OCI-LY7 (cell line): Measurements from ENCODE around the gene PALD1. TPM values are rescaled to one million over a fixed set of nuclear protein-coding genes. Genes with fewer than 3 reads are reported as not detected.

ENCODE experiments used
- BruUV-seq: library from RNA; stranded (reverse); fragments of 400-500 nt; replicated peaks from 2 replicates; lab custom pipeline; 2021; lab: Mats Ljungman, UMichigan
- CTCF ChIA-PET: fragments of 300-600 bp; sonication (Branson Sonifier 250); formaldehyde crosslinking; loops from one replicate; lab custom pipeline; 2022; ENCODE audit warnings: antibody characterized with exemption; ENCODE audit not compliant: unreplicated experiment; lab: Charles Lee
- POLR2A ChIA-PET: fragments of 300-600 bp; sonication (Branson Sonifier 250); formaldehyde crosslinking; loops from one replicate; lab custom pipeline; 2022; ENCODE audit warnings: antibody characterized with exemption; lab: Charles Lee
- DNase-seq: peaks from one replicate; pipeline ENCODE4 v3.0.0-alpha.2; 2015; ENCODE audit warnings: low spot score
- H2AFZ ChIP-seq: fragments of 200-600 bp; sonication (generic), shearing (Covaris generic); 2 replicates; pipeline ENCODE4 v1.6.1; 2014; ENCODE audit warnings: mild to moderate bottlenecking, antibody characterized with exemption, low read length, moderate library complexity
- H3K27ac ChIP-seq: fragments of 200-600 bp; sonication (generic); 2 replicates; pipeline ENCODE4 v1.5.1; 2014; ENCODE audit warnings: mixed run types, low read depth, mild to moderate bottlenecking, moderate library complexity, low read length, inconsistent platforms; ENCODE audit not compliant: poor library complexity, severe bottlenecking
- H3K36me3 ChIP-seq: fragments of 200-600 bp; sonication (generic); 2 replicates; pipeline ENCODE4 v1.6.1; 2014; ENCODE audit warnings: mild to moderate bottlenecking, antibody characterized with exemption, low read length, moderate library complexity, mixed read lengths; ENCODE audit not compliant: insufficient read depth
- H3K4me1 ChIP-seq: fragments of 200-600 bp; sonication (generic); 2 replicates; pipeline ENCODE4 v1.5.1; 2014; ENCODE audit warnings: mild to moderate bottlenecking, low read length; ENCODE audit not compliant: insufficient read depth, poor library complexity, severe bottlenecking
- H3K4me2 ChIP-seq: fragments of 200-600 bp; sonication (generic); 2 replicates; pipeline ENCODE4 v1.6.1; 2014; ENCODE audit warnings: mild to moderate bottlenecking, low read length
- H3K4me3 ChIP-seq: fragments of 200-600 bp; sonication (generic); 2 replicates; pipeline ENCODE4 v1.5.1; 2014; ENCODE audit warnings: mild to moderate bottlenecking, low read depth, low read length; ENCODE audit not compliant: poor library complexity, severe bottlenecking
- H3K79me2 ChIP-seq: fragments of 200-600 bp; sonication (generic); 2 replicates; pipeline ENCODE4 v1.6.1; 2016; ENCODE audit warnings: low read depth, mild to moderate bottlenecking, low read length, moderate library complexity, mixed read lengths; ENCODE audit not compliant: insufficient read depth
- H3K9me2 ChIP-seq: fragments of 200-600 bp; sonication (generic); 2 replicates; pipeline ENCODE4 v1.6.1; 2016; ENCODE audit warnings: mild to moderate bottlenecking, low read length, mixed read lengths; ENCODE audit not compliant: insufficient read depth
- H3K9me3 ChIP-seq: fragments of 200-600 bp; sonication (generic); 2 replicates; pipeline ENCODE4 v1.6.1; 2014; ENCODE audit warnings: mild to moderate bottlenecking, mixed run types, low read length, mixed read lengths
- H4K20me1 ChIP-seq: fragments of 200-600 bp; sonication (generic); 2 replicates; pipeline ENCODE4 v1.6.1; 2014; ENCODE audit warnings: mild to moderate bottlenecking, antibody characterized with exemption, low read length, moderate library complexity, mixed read lengths; ENCODE audit not compliant: insufficient read depth
- EZH2phosphoT487 ChIP-seq: fragments of 200-600 bp; sonication (generic); IDR thresholded peaks from 2 replicates; pipeline ENCODE4 v1.6.1; 2018; ENCODE audit warnings: low read depth, borderline replicate concordance, mild to moderate bottlenecking, mixed run types, antibody characterized with exemption, low read length, moderate library complexity, mixed read lengths
- intact Hi-C: fragments of 100-400 bp; cut with micrococcal nuclease; formaldehyde crosslinking; loops from one replicate; pipeline ENCODE4 v1.10.0; 2022; ENCODE audit not compliant: unreplicated experiment
- total RNA-seq, 2 experiments: library from RNA; depleted of rRNA in 1 of 2; stranded (reverse); fragments of >200 nt in 1 of 2; shearing (Covaris generic) in 1 of 2; gene quantifications; 2 replicates each; pipeline ENCODE4 v1.2.3, GENCODE V29; 2014 to 2022
- TF ChIP-seq, protein P1 (sequence below): fragments of 200-600 bp; sonication (generic); conservative IDR thresholded peaks from 2 replicates; pipeline ENCODE4 v1.5.1; 2014; ENCODE audit warnings: mild to moderate bottlenecking, antibody characterized with exemption, low read length, moderate library complexity, mixed read lengths

Gene PALD1
- total RNA-seq, 2 experiments from 2014 or later, result 52.7 to 66.7 TPM

DNA sequence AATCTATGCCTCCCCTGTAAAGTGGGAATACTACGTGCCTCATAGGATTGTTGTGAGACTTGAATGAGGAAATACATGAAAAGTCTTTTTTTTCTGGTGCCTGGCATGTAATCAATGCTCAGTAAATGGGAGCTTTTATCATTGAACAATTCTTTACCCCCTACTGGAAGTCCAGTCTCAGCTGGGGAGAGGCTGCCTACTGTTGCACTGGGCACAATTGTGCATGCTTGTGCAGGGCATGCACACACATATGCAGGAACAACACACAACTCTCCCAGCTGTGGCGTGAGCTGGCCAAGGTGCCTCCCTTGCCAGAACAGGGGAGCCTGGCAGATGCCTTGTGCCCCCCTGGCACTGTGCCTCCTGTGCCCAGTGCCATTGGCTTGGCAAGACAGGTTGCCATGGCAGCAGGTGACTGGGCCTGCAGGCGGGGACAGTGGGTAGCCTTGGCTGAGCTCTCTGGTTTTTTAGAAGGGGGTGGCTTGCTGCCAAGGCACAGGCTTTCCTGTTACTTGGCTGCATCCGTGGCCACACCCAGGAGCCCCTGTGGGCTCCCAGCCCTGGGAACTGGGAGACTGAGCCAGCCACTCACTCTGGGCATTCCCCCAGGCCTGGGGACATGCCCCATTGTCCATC lies 16.1 kb upstream of the PALD1 start:
- DNase-seq, result no peak
- intact Hi-C loops, result no loop called here
- no peaks in the 10 kb centered on the region for H3K79me2 ChIP-seq
- no peak overlapping the region for H2AFZ ChIP-seq
- H3K4me2 ChIP-seq, result no peak overlapping the region
- ChIA-PET POLR2A (interaction anchor here (0.6 kb wide), 1 partner anchor 33 kb away, joined by 3 read pairs; no protein-coding TSS in a partner anchor), CTCF (no interaction called here)
- no peak overlapping the region for H3K27ac ChIP-seq
- H3K9me3 ChIP-seq, result no peaks in the 10 kb centered on the region
- no peaks in the 10 kb centered on the region for H3K36me3 ChIP-seq
- H4K20me1 ChIP-seq, result no peaks in the 10 kb centered on the region
- TF ChIP-seq, protein P1, sequence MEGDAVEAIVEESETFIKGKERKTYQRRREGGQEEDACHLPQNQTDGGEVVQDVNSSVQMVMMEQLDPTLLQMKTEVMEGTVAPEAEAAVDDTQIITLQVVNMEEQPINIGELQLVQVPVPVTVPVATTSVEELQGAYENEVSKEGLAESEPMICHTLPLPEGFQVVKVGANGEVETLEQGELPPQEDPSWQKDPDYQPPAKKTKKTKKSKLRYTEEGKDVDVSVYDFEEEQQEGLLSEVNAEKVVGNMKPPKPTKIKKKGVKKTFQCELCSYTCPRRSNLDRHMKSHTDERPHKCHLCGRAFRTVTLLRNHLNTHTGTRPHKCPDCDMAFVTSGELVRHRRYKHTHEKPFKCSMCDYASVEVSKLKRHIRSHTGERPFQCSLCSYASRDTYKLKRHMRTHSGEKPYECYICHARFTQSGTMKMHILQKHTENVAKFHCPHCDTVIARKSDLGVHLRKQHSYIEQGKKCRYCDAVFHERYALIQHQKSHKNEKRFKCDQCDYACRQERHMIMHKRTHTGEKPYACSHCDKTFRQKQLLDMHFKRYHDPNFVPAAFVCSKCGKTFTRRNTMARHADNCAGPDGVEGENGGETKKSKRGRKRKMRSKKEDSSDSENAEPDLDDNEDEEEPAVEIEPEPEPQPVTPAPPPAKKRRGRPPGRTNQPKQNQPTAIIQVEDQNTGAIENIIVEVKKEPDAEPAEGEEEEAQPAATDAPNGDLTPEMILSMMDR, result no peak
- no peak for TF ChIP-seq EZH2phosphoT487
- no peaks in the 10 kb centered on the region for H3K4me1 ChIP-seq
- BruUV-seq, result no TSS peak
- no peak overlapping the region for H3K4me3 ChIP-seq
- no peaks in the 10 kb centered on the region for H3K9me2 ChIP-seq

DNA sequence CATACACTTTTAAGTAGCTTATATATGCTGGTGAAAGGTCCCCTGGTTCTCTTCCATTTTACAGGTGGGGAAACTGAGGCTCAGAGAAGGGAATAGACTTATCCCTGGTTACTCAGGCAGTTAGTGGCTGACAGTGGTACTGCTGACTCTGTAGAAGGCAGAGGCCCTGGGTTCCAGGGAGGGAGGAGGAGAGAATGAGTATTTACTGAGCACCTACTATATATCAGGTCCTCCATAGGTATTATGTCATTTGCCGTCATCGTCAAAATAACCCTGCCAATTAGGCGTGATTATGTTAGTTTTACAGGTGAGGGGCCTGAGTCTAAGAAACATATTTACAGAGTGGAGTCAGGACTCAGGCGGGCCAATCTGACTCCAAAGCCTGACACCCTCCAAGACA lies 13.3 kb upstream of the PALD1 start:
- H3K27ac ChIP-seq, result no peak overlapping the region
- no TSS peak for BruUV-seq
- no peak for TF ChIP-seq EZH2phosphoT487
- TF ChIP-seq, protein P1, result no peak
- no peaks in the 10 kb centered on the region for H4K20me1 ChIP-seq
- ChIA-PET POLR2A (no interaction called here), CTCF (no interaction called here)
- no peak overlapping the region for H2AFZ ChIP-seq
- H3K4me3 ChIP-seq, result no peak overlapping the region
- no peaks in the 10 kb centered on the region for H3K36me3 ChIP-seq
- H3K4me2 ChIP-seq, result no peak overlapping the region
- intact Hi-C loops, result no loop called here
- H3K9me2 ChIP-seq, result no peaks in the 10 kb centered on the region
- peaks cover 7% of the 10 kb centered on the region for H3K4me1 ChIP-seq
- no peak for DNase-seq
- no peaks in the 10 kb centered on the region for H3K79me2 ChIP-seq
- no peaks in the 10 kb centered on the region for H3K9me3 ChIP-seq

DNA sequence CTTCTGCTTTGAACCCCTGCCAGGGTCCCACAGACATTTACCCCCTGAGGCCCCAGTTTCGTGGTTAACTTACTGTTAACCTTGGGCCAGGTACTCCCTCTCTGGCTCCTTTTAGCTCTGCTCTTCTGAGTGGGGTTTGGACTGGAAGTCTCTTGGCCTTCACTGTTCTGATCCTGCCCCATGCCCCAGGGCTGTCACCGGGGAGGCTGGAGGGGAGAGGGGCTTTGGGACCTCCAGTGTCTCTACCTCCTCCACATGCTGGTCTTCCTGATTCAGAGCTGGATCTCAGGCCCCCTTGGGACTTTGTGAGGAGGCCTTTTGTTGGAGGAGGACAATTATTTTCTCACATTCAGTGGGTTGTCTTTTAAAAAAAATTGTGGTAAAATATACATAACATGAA lies 12.7 kb upstream of the PALD1 start:
- Histone ChIP-seq H3K27ac (no peak overlapping the region), H4K20me1 (no peaks in the 10 kb centered on the region), H3K9me3 (no peaks in the 10 kb centered on the region), H2AFZ (no peak overlapping the region), H3K4me2 (no peak overlapping the region), H3K79me2 (no peaks in the 10 kb centered on the region), H3K4me3 (no peak overlapping the region), H3K4me1 (peaks cover 7% of the 10 kb centered on the region), H3K9me2 (no peaks in the 10 kb centered on the region), H3K36me3 (no peaks in the 10 kb centered on the region)
- BruUV-seq, result no TSS peak
- no peak for DNase-seq
- ChIA-PET POLR2A (no interaction called here), CTCF (no interaction called here)
- TF ChIP-seq EZH2phosphoT487, result no peak
- TF ChIP-seq, protein P1, result no peak
- intact Hi-C loops, result no loop called here
